ENCODE measurements around the gene USP9Y.

Gene USP9Y

GRCh38 chrY:12784521-12784920, 83.5 kb downstream of the USP9Y start:
- no peak for DNase-seq

GRCh38 chrY:12793999-12794398, 93.0 kb downstream of the USP9Y start:
- no peak for DNase-seq

DNA sequence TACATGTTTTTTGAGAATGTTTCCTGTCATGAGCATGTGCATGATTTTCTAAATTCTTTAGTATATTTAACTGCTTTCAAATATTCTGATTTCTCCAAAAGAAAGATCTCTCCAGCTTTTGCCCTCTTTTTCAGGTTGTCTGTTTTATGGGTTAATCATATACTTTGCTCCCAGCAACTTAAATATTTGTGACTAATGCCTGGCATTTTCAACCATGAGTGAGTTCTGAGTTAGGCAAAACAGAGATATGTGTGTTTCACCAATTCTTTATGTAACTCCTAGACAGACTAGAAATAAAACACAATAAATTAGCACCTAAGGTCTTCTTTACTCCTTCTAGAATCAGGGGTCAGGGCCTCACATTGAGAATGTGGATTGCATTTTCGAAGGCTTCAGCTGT, 107.0 kb downstream of the USP9Y start:
- DNase-seq: no peak

- DNase-seq: no peak
Measured at GRCh38 chrY:12809034-12809433, 108.0 kb downstream of the USP9Y start.

DNA sequence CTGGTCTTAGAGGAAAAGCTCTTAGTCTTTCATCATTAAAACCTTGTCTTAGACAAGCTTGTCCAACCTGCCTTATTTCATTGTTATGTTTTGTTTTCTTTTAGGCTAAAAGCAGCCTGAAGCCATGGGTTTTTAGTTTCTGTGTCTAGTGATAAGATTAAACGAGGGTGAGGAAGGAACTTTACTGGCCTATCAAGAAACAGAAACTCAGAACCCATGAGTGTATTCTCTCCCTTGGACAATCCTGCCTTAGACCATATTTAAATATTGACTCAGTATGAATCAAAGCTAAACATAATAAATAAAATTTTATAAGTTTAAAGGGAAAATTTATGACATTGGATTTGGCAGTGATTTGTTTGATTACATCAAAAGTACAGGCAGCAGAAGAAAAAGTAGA, 122.4 kb downstream of the USP9Y start:
- no peak for DNase-seq

- no peak for DNase-seq
Measured at GRCh38 chrY:12826791-12827190, 125.8 kb downstream of the USP9Y start.

GRCh38 chrY:12833284-12833683, 132.3 kb downstream of the USP9Y start:
- DNase-seq: no peak

- DNase-seq: peak in 8 of 56 donors; percentile 0 to 7 (median 2)
Measured at GRCh38 chrY:12837550-12837949, 136.5 kb downstream of the USP9Y start.

- DNase-seq: no peak
Measured at GRCh38 chrY:12841368-12841767, 140.3 kb downstream of the USP9Y start.

DNA sequence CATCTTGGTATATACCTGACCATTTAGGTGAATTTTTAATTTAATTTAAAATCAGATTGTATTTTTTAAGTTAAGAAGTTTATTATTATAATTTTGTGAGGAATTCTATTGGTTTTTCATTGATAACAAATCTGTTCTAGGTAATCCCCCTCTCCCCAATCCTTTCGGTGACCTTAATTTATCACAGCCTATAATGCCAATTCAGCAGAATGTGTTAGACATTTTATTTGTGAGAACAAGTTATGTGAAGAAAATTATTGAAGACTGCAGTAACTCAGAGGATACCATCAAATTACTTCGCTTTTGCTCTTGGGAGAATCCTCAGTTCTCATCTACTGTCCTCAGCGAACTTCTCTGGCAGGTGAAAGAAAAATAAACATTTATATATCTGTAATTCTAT, 145.8 kb downstream of the USP9Y start:
- no peak for DNase-seq

GRCh38 chrY:12855791-12856275, 154.8 kb downstream of the USP9Y start:
- no peak for DNase-seq

- no peak for DNase-seq
Measured at GRCh38 chrY:12867960-12868359, 166.9 kb downstream of the USP9Y start.

DNA sequence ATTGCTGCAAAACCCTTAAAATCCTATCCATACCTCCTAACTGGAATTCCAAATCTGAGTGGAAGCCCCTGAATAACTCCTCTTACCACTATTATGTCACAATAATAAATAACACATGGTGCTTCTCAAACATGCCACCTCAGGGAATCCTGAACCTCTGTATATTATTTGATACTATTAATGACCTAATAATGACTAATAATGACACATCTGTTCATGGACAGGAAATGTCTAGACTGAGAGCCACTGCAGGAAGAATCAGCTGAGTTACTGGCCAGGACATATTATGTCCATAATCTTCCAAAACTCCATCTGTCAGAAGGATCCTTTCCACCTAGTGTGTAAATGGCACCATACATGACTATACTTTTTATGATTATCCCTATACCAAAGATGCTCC, 195.9 kb downstream of the USP9Y start:
- no peak for DNase-seq

GRCh38 chrY:12898604-12899003, 197.6 kb downstream of the USP9Y start:
- DNase-seq: no peak

DNA sequence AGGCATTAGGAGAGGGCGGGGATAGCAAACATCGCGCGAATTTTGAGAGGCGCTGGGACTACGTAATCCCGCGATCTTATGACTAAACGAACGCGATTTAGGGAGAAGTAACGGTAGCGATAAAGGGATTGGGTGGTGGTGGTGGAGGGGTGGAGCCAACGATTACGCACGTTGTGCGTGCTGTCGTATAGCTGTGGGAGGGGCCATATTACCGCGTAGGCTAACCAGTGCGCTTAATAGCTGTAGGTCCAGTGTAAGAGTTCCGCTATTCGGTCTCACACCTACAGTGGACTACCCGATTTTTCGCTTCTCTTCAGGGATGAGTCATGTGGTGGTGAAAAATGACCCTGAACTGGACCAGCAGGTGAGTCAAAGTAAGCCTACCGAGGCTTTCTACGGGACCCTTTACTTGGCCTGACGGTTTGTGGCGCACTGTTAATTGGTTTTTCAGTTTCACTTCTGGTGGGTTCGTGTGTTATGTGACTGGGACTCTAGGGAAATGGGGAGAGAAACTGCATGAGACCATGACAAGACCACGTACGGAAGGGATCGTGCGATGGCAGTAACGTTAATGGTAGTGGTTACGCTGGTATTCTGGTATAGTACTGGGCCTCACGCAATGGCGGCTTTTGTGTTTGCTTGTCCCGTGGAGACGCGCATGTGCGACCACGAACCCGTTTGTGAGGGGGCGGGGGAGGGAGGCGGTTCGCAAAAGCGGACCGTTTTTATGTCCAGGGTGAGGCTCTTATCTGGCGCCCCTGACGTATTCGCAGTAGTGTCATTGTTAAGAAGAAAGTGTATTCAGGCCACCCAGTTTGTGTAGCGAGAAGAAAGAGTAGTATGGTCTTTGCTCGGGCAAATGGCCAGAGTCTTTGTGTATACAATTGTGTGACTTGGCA, 203.8 kb downstream of the USP9Y start, which contains the start of gene DDX3Y:
DDX3Y (plus strand) TSS at position 251 of the 899 bp plus-strand sequence; CDS start at position 320, 69 bp downstream.
- DNase-seq: peak in 31 of 56 donors; percentile 32 to 94 (median 75)

GRCh38 chrY:12905517-12905872, 204.5 kb downstream of the USP9Y start:
- DNase-seq: peak in 30 of 56 donors; percentile 0 to 80 (median 46)

DNA sequence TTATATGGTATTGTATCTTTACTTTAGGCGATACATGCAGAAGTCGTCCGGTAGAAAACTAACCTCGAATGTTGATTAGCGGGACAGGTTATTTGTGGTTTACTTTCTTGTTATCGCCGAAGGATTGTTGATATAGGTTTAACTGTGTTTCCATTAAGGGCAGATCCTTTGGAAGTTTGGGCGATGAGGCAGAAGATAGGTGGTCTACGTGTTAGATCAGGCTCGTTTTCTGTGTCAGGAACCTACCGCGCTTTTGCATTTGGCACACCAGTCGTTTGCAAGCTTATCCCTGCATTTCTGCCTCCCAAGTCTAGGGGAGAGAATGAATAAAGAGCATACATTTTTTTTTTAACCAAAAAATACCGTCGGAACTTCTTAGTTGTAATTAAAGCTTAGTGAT, 204.9 kb downstream of the USP9Y start:
- peak in 2 of 56 donors; percentile 0 to 2 for DNase-seq
